HEK293 (cell line): ENCODE measurements around the gene KCNQ1.

Source experiments
- CTCF ChIA-PET: fragments of 350-600 bp; formaldehyde crosslinking; extraction: SDS; loops from one replicate; lab custom pipeline; 2021; ENCODE audit warnings: antibody characterized with exemption; lab: Yijun Ruan, JAX
- POLR2A ChIA-PET: fragments of 300-600 bp; formaldehyde crosslinking; extraction: SDS; loops from one replicate; lab custom pipeline; 2020; ENCODE audit warnings: antibody characterized with exemption, inconsistent platforms; lab: Yijun Ruan, JAX
- H3K27ac ChIP-seq: fragments of 200-500 bp; sonication (Bioruptor generic); 2 replicates; pipeline ENCODE4 v1.5.1; 2014; ENCODE audit warnings: low read depth, low read length, control low read depth, inconsistent platforms; ENCODE audit errors: extremely low read depth
- H3K36me3 ChIP-seq, 2 experiments: fragments of 200-500 bp in 1 of 2; sonication (Bioruptor generic) in 1 of 2; 1 replicate in 1 of 2; 2 replicates in 1 of 2; pipeline ENCODE4 v1.5.1; 2014 to 2017; ENCODE audit warnings: inconsistent platforms in 2 of 2, low read length in 2 of 2; ENCODE audit not compliant: control insufficient read depth in 2 of 2, insufficient read depth in 1 of 2
- H3K4me1 ChIP-seq: fragments of 200-500 bp; sonication (Bioruptor generic); 2 replicates; pipeline ENCODE4 v1.5.1; 2014; ENCODE audit warnings: mild to moderate bottlenecking, low read length, inconsistent platforms; ENCODE audit not compliant: control insufficient read depth, insufficient read depth
- H3K4me3 ChIP-seq: 2 replicates; pipeline ENCODE4 v1.5.1; 2011; ENCODE audit warnings: low read depth, mild to moderate bottlenecking, control low read depth, low read length, moderate library complexity
- H3K9me3 ChIP-seq: fragments of 200-500 bp; sonication (Bioruptor generic); 2 replicates; pipeline ENCODE4 v1.5.1; 2014; ENCODE audit warnings: low read depth, low read length, inconsistent platforms; ENCODE audit not compliant: control insufficient read depth, insufficient read depth
- HOXC10 ChIP-seq: sonication (generic); formaldehyde crosslinking; IDR thresholded peaks from 2 replicates; pipeline ENCODE4 v1.8.1; 2023; ENCODE audit warnings: mild to moderate bottlenecking, missing genetic modification reagents
- PRDM6 ChIP-seq: fragments of 450-650 bp; formaldehyde crosslinking; IDR thresholded peaks from 2 replicates; pipeline ENCODE4 v1.5.1; 2017; ENCODE audit warnings: missing biosample characterization, missing genetic modification characterization
- SETDB1 ChIP-seq: IDR thresholded peaks from one replicate; pipeline ENCODE4 v1.6.1; 2017; ENCODE audit warnings: mild to moderate bottlenecking, low read length, moderate library complexity, mixed read lengths; ENCODE audit not compliant: insufficient read length
- TRIM28 ChIP-seq: IDR thresholded peaks from 2 replicates; pipeline ENCODE4 v1.6.1; 2011; ENCODE audit warnings: low read length, control low read depth, borderline replicate concordance
- YY2 ChIP-seq: fragments of 450-650 bp; formaldehyde crosslinking; IDR thresholded peaks from 2 replicates; pipeline ENCODE4 v1.5.1; 2016; ENCODE audit warnings: missing biosample characterization, missing genetic modification characterization
- ZBTB48 ChIP-seq: fragments of 450-650 bp; formaldehyde crosslinking; IDR thresholded peaks from 2 replicates; pipeline ENCODE4 v1.5.1; 2016; ENCODE audit warnings: missing biosample characterization, missing genetic modification characterization
- ZNF112 ChIP-seq: fragments of 450-650 bp; formaldehyde crosslinking; IDR thresholded peaks from 2 replicates; pipeline ENCODE4 v1.5.0; 2017; ENCODE audit warnings: missing biosample characterization, missing genetic modification characterization
- ZNF140 ChIP-seq: fragments of 450-650 bp; formaldehyde crosslinking; IDR thresholded peaks from 2 replicates; pipeline ENCODE4 v1.5.1; 2016; ENCODE audit warnings: missing biosample characterization, missing genetic modification characterization
- ZNF146 ChIP-seq: fragments of 450-650 bp; formaldehyde crosslinking; IDR thresholded peaks from 2 replicates; pipeline ENCODE4 v1.5.1; 2016; ENCODE audit warnings: missing biosample characterization, missing genetic modification characterization
- ZNF157 ChIP-seq: fragments of 450-650 bp; formaldehyde crosslinking; IDR thresholded peaks from 2 replicates; pipeline ENCODE4 v1.5.1; 2016; ENCODE audit warnings: missing biosample characterization, missing genetic modification characterization
- ZNF175 ChIP-seq: fragments of 450-650 bp; formaldehyde crosslinking; IDR thresholded peaks from 2 replicates; pipeline ENCODE4 v1.5.1; 2016; ENCODE audit warnings: missing biosample characterization, missing genetic modification characterization
- ZNF184 ChIP-seq: fragments of 450-650 bp; IDR thresholded peaks from 2 replicates; pipeline ENCODE4 v1.5.1; 2018; ENCODE audit warnings: missing biosample characterization, mild to moderate bottlenecking, missing genetic modification characterization
- ZNF221 ChIP-seq: fragments of 450-650 bp; formaldehyde crosslinking; IDR thresholded peaks from 2 replicates; pipeline ENCODE4 v1.5.1; 2017; ENCODE audit warnings: missing biosample characterization, missing genetic modification characterization, borderline replicate concordance
- ZNF335 ChIP-seq: fragments of 450-650 bp; formaldehyde crosslinking; conservative IDR thresholded peaks from 2 replicates; pipeline ENCODE4 v1.5.1; 2016; ENCODE audit warnings: missing biosample characterization, missing genetic modification characterization
- ZNF501 ChIP-seq: fragments of 450-650 bp; formaldehyde crosslinking; IDR thresholded peaks from 2 replicates; pipeline ENCODE4 v1.5.1; 2016; ENCODE audit warnings: missing biosample characterization, missing genetic modification characterization
- ZNF548 ChIP-seq: fragments of 450-650 bp; formaldehyde crosslinking; IDR thresholded peaks from 2 replicates; pipeline ENCODE4 v1.5.1; 2016; ENCODE audit warnings: missing biosample characterization, missing genetic modification characterization
- ZNF610 ChIP-seq: fragments of 450-650 bp; formaldehyde crosslinking; IDR thresholded peaks from 2 replicates; pipeline ENCODE4 v1.5.1; 2016; ENCODE audit warnings: missing biosample characterization, missing genetic modification characterization, borderline replicate concordance
- ZNF837 ChIP-seq: fragments of 450-650 bp; formaldehyde crosslinking; IDR thresholded peaks from 2 replicates; pipeline ENCODE4 v1.5.1; 2016; ENCODE audit warnings: missing biosample characterization, missing genetic modification characterization
- TF ChIP-seq, protein P1 (sequence below): IDR thresholded peaks from 2 replicates; pipeline ENCODE4 v1.6.1; 2011; ENCODE audit warnings: mild to moderate bottlenecking, low read depth, low read length, borderline replicate concordance
- TF ChIP-seq, protein P2 (sequence below): fragments of 450-650 bp; formaldehyde crosslinking; IDR thresholded peaks from 2 replicates; pipeline ENCODE4 v1.5.1; 2016; ENCODE audit warnings: missing biosample characterization, missing genetic modification characterization
- TF ChIP-seq, protein P3 (sequence below): fragments of 450-650 bp; IDR thresholded peaks from 2 replicates; pipeline ENCODE4 v1.5.1; 2018; ENCODE audit warnings: missing biosample characterization, mild to moderate bottlenecking, missing genetic modification characterization

The KCNQ1 gene

GRCh38 chr11:2762451-2762850, 317.6 kb downstream of the KCNQ1 start (continued):
- no peak for TF ChIP-seq ZNF146 (tag by site-specific recombination)
- TF ChIP-seq, protein P1, sequence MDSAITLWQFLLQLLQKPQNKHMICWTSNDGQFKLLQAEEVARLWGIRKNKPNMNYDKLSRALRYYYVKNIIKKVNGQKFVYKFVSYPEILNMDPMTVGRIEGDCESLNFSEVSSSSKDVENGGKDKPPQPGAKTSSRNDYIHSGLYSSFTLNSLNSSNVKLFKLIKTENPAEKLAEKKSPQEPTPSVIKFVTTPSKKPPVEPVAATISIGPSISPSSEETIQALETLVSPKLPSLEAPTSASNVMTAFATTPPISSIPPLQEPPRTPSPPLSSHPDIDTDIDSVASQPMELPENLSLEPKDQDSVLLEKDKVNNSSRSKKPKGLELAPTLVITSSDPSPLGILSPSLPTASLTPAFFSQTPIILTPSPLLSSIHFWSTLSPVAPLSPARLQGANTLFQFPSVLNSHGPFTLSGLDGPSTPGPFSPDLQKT: no peak

- POLR2A ChIA-PET: no interaction called here
- CTCF ChIA-PET: interaction anchor here (0.7 kb wide), 1 partner anchor 217 kb away, joined by 5 read pairs; no protein-coding TSS in a partner anchor
- H3K36me3 ChIP-seq: no peaks in the 10 kb centered on the region
- TF ChIP-seq, protein P2, sequence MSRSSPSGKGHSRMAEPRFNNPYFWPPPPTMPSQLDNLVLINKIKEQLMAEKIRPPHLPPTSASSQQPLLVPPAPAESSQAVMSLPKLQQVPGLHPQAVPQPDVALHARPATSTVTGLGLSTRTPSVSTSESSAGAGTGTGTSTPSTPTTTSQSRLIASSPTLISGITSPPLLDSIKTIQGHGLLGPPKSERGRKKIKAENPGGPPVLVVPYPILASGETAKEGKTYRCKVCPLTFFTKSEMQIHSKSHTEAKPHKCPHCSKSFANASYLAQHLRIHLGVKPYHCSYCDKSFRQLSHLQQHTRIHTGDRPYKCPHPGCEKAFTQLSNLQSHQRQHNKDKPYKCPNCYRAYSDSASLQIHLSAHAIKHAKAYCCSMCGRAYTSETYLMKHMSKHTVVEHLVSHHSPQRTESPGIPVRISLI (tag by site-specific recombination): peak; percentile 37; the same call in 1 of the 2 replicates
- TF ChIP-seq ZNF548 (no peak), ZNF501 (tag by site-specific recombination) (no peak), ZNF335 (0 out of 2 replicates have a peak, but pooled peaks have one; percentile 12), PRDM6 (tag by site-specific recombination) (peak; percentile 51), ZNF175 (tag by site-specific recombination) (no peak), ZBTB48 (tag by site-specific recombination) (no peak), ZNF112 (tag by site-specific recombination) (no peak), ZNF140 (tag by site-specific recombination) (no peak), YY2 (no peak), ZNF184 (no peak), ZNF610 (tag by site-specific recombination) (no peak), ZNF157 (peak; percentile 88), TRIM28 (peak; percentile 54; the same call in 1 of the 2 replicates), ZNF221 (no peak)
- H3K4me1 ChIP-seq: no peaks in the 10 kb centered on the region
- H3K9me3 ChIP-seq: no peaks in the 10 kb centered on the region
- no peak overlapping the region for H3K4me3 ChIP-seq
- no peak overlapping the region for H3K27ac ChIP-seq
Measured at GRCh38 chr11:2763984-2764383, 319.2 kb downstream of the KCNQ1 start.

GRCh38 chr11:2765491-2765890, 320.7 kb downstream of the KCNQ1 start:
- POLR2A ChIA-PET: no interaction called here
- CTCF ChIA-PET: no interaction called here
- H3K4me3 ChIP-seq: no peak overlapping the region
- no peak overlapping the region for H3K27ac ChIP-seq
- no peaks in the 10 kb centered on the region for H3K36me3 ChIP-seq
- H3K9me3 ChIP-seq: no peaks in the 10 kb centered on the region
- no peaks in the 10 kb centered on the region for H3K4me1 ChIP-seq
- no peak for TF ChIP-seq ZNF837
- TF ChIP-seq, protein P3, sequence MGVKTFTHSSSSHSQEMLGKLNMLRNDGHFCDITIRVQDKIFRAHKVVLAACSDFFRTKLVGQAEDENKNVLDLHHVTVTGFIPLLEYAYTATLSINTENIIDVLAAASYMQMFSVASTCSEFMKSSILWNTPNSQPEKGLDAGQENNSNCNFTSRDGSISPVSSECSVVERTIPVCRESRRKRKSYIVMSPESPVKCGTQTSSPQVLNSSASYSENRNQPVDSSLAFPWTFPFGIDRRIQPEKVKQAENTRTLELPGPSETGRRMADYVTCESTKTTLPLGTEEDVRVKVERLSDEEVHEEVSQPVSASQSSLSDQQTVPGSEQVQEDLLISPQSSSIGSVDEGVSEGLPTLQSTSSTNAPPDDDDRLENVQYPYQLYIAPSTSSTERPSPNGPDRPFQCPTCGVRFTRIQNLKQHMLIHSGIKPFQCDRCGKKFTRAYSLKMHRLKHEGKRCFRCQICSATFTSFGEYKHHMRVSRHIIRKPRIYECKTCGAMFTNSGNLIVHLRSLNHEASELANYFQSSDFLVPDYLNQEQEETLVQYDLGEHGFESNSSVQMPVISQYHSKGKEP (tag by site-specific recombination): no peak
- TF ChIP-seq SETDB1: peak; percentile 51
- TF ChIP-seq HOXC10: no peak
